Skeletal muscle satellite cell (primary cell): ENCODE data around the gene SYN1.
A peak's percentile ranks its signal among the peaks of the same experiment; 100 is the strongest.

Experiments used
- H3K27me3 ChIP-seq: 2 replicates; pipeline ENCODE4 v1.7.0; 2013; ENCODE audit warnings: low read length; ENCODE audit not compliant: control insufficient read depth, insufficient read depth
- H3K36me3 ChIP-seq: 2 replicates; pipeline ENCODE4 v1.7.0; 2013; ENCODE audit warnings: mild to moderate bottlenecking, control low read depth, low read length; ENCODE audit not compliant: insufficient read depth
- H3K4me1 ChIP-seq: 2 replicates; pipeline ENCODE4 v1.7.0; 2013; ENCODE audit warnings: low read length; ENCODE audit not compliant: control insufficient read depth, insufficient read depth
- H3K4me2 ChIP-seq: 2 replicates; pipeline ENCODE4 v1.7.0; 2013; ENCODE audit warnings: mild to moderate bottlenecking, low read length
- H3K4me3 ChIP-seq: 2 replicates; pipeline ENCODE4 v1.7.0; 2013; ENCODE audit warnings: low read length
- H3K9ac ChIP-seq: 2 replicates; pipeline ENCODE4 v1.7.0; 2013; ENCODE audit warnings: mild to moderate bottlenecking, low read depth, low read length, moderate library complexity
- H3K9me3 ChIP-seq: replicated peaks from 2 replicates; pipeline ENCODE4 v1.7.0; 2013; ENCODE audit warnings: mild to moderate bottlenecking, control low read depth, low read length

Gene SYN1

DNA sequence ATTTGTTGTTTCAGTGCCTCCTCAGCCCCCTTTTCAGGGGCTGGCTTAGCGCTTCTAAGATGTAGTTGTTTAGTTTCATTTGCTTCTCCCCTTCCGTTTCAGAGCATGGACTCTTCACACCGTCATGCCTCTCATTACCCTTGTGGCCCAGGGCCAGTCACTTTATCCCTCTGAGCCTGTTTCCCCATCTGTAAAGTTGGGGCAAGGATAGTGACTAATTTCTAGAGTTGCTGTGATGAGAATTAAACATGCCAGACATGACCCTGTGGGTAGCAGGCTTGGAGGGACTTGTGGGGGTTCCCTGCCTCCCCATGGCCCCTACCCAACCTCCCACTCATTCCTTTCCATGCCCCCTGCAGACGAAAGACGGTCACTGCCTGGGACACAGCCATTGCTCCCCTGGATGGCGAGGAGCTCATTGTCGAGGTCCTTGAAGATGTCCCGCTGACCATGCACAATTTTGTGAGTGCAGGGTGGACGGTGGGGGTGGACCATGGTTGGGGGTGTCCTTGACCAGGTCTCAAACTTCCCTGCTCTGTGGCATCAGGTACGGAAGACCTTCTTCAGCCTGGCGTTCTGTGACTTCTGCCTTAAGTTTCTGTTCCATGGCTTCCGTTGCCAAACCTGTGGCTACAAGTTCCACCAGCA, 55.1 kb downstream of the SYN1 start:
- H3K4me3 ChIP-seq = no peak overlapping the region
- H3K36me3 ChIP-seq = peaks cover 30% of the 10 kb centered on the region
- no peaks in the 10 kb centered on the region for H3K9me3 ChIP-seq
- H3K9ac ChIP-seq = no peak overlapping the region
- H3K4me2 ChIP-seq = no peak overlapping the region
- no peaks in the 10 kb centered on the region for H3K27me3 ChIP-seq
- H3K4me1 ChIP-seq = peaks cover 18% of the 10 kb centered on the region

- no peak overlapping the region for H3K4me3 ChIP-seq
- no peaks in the 10 kb centered on the region for H3K27me3 ChIP-seq
- peaks cover 18% of the 10 kb centered on the region for H3K4me1 ChIP-seq
- H3K36me3 ChIP-seq = peaks cover 30% of the 10 kb centered on the region
- H3K9ac ChIP-seq = no peak overlapping the region
- H3K9me3 ChIP-seq = no peaks in the 10 kb centered on the region
- peak overlapping the region; percentile 39 for H3K4me2 ChIP-seq
Observed at GRCh38 chrX:47563801-47564315, 55.8 kb downstream of the SYN1 start.

DNA sequence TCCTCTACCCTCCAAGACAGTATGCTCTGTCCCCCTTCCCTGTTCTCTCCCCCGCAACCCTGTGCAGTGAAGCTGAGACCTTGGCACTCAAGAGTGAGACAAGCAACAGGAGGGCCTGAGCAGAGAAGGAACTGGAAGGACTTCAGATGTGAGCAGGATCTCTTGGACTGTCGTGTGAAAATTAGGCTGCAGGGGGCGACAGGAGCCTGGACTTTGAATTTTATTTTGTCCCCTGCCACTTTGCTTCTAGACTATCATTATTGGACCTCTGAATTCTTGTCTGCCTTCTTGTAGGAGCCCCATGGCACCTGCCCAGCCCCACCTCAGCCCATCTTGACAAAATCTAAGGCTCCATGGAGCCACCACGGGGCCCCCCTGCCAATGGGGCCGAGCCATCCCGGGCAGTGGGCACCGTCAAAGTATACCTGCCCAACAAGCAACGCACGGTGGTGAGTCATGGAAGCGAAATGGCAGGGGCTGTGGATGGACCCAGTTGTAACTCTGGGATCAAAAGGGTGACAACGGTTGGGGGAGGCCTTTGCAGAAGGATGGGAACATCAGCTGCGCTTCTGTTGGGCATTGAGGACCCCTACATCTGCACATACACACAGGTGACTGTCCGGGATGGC, 56.9 kb downstream of the SYN1 start:
- H3K4me1 ChIP-seq = peaks cover 18% of the 10 kb centered on the region
- no peak overlapping the region for H3K9ac ChIP-seq
- H3K27me3 ChIP-seq = no peaks in the 10 kb centered on the region
- no peaks in the 10 kb centered on the region for H3K9me3 ChIP-seq
- peak overlapping the region; percentile 27 for H3K4me2 ChIP-seq
- H3K36me3 ChIP-seq = peaks cover 19% of the 10 kb centered on the region
- H3K4me3 ChIP-seq = no peak overlapping the region

- H3K9me3 ChIP-seq = no peaks in the 10 kb centered on the region
Observed at GRCh38 chrX:47561659-47562151, 58.0 kb downstream of the SYN1 start.

DNA sequence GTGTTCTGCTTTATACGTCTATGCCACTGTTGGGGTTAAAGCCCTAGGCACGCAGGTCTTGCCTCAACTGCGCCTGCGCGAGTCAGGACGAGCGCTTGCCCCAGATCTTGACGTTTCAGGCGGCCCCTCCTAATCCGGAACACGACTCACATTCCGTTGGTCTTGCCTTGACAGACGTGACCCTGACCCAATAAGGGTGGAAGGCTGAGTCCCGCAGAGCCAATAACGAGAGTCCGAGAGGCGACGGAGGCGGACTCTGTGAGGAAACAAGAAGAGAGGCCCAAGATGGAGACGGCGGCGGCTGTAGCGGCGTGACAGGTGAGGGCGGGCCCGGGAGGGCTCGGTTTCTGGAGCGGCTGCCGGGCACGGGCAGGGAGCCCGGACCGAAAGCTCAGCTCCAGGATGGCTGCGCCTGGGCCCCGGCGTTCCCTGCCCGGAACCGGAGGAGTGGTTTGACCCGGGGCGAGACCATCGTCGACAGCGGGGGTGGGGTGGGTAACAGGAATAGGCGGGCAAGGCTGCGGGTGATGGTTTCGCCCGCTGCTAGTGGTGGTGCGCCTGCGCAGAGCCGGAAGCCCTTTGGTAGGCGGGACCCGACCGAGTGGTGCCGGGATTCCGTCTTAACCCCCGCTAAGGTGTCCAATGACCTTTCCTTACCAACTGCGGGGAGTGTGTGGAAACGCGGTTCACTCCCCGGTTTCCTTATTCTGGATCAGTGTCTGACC, 58.6 kb downstream of the SYN1 start, which contains the start of gene ARAF:
TSS of gene ARAF (plus strand) at position 272 of the 725 bp plus-strand sequence. CDS start 1,763 bp downstream, outside the sequence.
- peaks cover 18% of the 10 kb centered on the region for H3K36me3 ChIP-seq

More at GRCh38 chrX:47561659-47562151, 58.0 kb downstream of the SYN1 start:
- Histone ChIP-seq H3K4me3 (peak overlapping the region; percentile 84), H3K9ac (peak overlapping the region; percentile 94), H3K4me2 (peak overlapping the region; percentile 90), H3K27me3 (no peaks in the 10 kb centered on the region), H3K4me1 (peaks cover 18% of the 10 kb centered on the region), H3K36me3 (peaks cover 18% of the 10 kb centered on the region)

DNA sequence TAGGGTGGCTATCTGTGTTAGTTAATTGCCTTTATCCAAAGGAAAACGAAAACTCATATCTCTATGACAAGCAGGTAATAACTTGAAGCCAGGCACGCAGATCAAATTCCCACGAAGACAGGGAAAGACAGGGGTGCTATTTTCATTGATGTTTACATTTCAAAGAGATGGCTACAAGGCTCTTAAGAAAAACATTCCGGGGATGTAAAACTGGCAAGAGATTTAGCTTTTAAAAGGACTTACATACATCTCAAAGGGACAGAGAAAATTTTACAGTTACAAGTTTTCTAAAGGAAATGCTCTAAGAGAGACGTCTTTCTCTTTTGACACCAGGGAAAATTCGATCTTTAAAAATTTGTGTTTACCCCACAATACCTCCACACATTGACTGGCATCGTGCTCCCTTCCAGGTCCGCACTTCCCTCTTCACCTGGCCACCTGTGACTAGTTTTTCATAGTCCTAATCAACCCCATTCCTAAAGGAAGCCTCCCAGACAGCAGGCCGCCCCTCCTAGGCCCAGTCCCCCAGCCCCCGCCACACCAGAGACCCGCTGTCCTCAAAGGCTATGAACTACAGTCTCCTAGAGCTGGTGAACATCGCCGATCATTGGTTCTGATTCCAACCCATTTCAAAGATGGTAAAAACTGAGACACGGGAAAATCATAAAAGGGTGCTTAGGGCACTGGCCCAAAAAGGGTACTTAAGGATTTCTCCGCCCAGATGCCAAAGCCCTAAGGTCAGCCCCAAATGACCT, 59.3 kb downstream of the SYN1 start:
- Histone ChIP-seq H3K4me1 (peaks cover 18% of the 10 kb centered on the region), H3K9ac (peak overlapping the region; percentile 94), H3K36me3 (peaks cover 18% of the 10 kb centered on the region), H3K9me3 (no peaks in the 10 kb centered on the region), H3K27me3 (no peaks in the 10 kb centered on the region), H3K4me3 (peak overlapping the region; percentile 84), H3K4me2 (peak overlapping the region; percentile 80)

More for the DNA sequence above, 58.6 kb downstream of the SYN1 start, which contains the start of gene ARAF:
- peak within 1 kb of the TSS; percentile 84 for H3K4me3 ChIP-seq
- no peaks in the 10 kb centered on the region for H3K9me3 ChIP-seq
- no peaks in the 10 kb centered on the region for H3K27me3 ChIP-seq
- H3K9ac ChIP-seq = peak within 1 kb of the TSS; percentile 94
- H3K4me1 ChIP-seq = peaks cover 18% of the 10 kb centered on the region
- peak within 1 kb of the TSS; percentile 90 for H3K4me2 ChIP-seq

DNA sequence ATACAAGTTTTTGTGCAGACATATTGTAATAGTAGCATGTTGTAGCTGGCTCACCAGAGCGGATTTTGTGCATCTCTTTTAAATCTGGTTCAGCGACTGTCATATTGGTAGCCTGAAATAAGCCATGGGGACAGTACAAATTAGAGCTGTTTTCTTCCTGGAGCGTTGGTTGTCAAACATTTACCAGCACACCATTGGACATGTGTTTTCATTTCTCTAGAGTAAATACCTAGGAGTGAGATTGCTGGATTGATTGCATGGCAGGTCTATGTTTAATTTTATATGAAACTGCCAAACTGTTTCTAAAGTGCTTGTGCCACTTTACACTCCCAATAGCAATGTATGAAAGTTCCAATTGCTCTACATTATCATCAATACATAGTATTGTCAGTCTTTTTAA, 61.2 kb downstream of the SYN1 start:
- no peak overlapping the region for H3K4me3 ChIP-seq
- peaks cover 8% of the 10 kb centered on the region for H3K4me1 ChIP-seq
- H3K9ac ChIP-seq = no peak overlapping the region
- H3K27me3 ChIP-seq = no peaks in the 10 kb centered on the region
- peaks cover 5% of the 10 kb centered on the region for H3K36me3 ChIP-seq
- H3K4me2 ChIP-seq = no peak overlapping the region
- no peaks in the 10 kb centered on the region for H3K9me3 ChIP-seq

DNA sequence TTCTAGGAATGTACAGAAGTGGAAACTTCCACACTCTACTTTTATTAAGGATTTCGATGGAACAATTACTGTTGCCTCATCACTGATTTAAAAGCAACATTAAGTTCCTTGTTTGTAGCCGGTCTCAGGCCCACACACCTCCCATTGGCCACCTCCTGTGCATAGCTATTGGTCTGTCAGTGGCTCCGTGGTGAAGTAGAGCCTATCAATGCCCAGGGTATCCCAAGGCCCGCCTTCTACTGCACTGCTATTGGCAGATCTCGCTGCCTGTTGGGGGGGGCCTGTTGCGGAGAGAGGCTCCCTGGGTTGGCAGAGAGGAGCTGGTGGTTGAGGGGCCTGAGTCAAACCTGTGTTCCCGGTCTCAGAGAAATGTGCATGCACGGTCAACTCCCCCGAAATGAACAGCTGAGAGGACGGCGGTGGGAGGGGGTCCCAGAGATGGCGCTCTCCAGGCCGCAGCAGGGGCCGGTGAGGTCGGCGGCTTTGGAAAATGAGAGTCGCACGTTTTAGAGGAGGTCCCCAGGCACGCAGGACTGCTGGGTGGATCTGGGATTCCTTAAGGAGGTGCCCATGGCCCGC, 63.5 kb downstream of the SYN1 start:
- H3K9ac ChIP-seq = peak overlapping the region; percentile 72
- H3K4me2 ChIP-seq = peak overlapping the region; percentile 80
- H3K4me1 ChIP-seq = no peaks in the 10 kb centered on the region

DNA sequence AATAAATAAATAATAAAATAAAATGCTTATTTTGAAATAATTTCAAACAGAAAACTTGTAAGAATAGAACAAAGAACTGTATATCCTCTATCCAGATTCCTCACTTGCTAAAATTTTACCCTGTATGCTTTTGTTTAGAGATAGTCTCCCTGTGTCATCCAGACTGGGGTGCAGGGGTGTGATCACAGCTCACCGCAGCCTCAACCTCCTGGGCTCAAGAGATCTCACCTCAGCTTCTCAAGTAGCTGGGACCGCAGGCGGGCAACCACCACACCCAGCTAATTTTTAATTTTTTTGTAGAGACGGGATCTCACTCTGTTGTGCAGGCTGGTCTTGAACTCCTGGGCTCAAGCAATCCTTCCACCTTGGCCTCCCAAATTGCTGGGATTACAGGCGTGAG, 76.2 kb downstream of the SYN1 start:
- H3K4me3 ChIP-seq = no peak overlapping the region
- H3K9ac ChIP-seq = no peak overlapping the region
- H3K4me2 ChIP-seq = no peak overlapping the region
- no peaks in the 10 kb centered on the region for H3K27me3 ChIP-seq
- H3K36me3 ChIP-seq = no peaks in the 10 kb centered on the region
- no peaks in the 10 kb centered on the region for H3K9me3 ChIP-seq
- H3K4me1 ChIP-seq = peaks cover 8% of the 10 kb centered on the region

More for the DNA sequence above, 63.5 kb downstream of the SYN1 start:
- Histone ChIP-seq H3K4me3 (peak overlapping the region; percentile 73), H3K36me3 (no peaks in the 10 kb centered on the region), H3K27me3 (no peaks in the 10 kb centered on the region), H3K9me3 (no peaks in the 10 kb centered on the region)

DNA sequence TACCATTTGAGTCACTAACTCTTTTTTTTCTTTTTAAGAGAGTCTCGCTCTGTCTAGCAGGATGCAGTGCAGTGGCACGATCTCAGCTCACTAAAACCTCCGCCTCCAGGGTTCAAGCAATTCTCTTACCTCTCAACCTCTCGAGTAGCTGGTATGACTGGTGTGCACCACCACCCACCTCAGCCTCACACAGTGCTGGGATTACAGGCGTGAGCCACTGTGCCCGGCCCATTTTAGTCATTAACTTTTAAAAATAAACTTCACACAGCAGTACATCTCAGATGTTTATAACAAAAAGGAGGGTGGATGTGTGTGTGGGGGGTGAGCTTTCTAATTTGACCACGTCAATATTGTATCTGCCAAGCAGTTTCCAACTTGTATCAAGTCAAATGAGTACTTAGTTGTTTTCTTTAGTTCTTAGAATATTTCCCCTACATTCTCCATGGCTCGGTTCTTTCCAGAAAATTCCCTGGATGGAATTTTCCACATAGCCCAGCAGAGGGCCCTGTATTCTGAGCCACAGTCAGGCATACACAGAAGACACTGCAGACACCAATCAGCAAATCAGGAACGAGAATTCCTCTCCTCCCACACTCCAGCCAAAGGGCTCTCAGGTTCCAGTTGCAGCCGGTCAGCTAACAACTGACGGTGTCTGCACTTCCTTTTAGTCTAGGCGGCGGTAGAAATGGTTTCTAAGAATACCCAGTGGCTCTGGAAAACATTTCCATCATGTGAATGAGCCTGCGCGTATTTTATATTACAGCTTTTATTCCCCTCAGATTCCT, 78.7 kb downstream of the SYN1 start:
- Histone ChIP-seq H3K9ac (peak overlapping the region; percentile 68), H3K4me3 (no peak overlapping the region), H3K36me3 (no peaks in the 10 kb centered on the region)

More for the DNA sequence above, 78.7 kb downstream of the SYN1 start:
- Histone ChIP-seq H3K4me2 (peak overlapping the region; percentile 70), H3K9me3 (no peaks in the 10 kb centered on the region), H3K27me3 (no peaks in the 10 kb centered on the region), H3K4me1 (peaks cover 8% of the 10 kb centered on the region)
